HG03135 (cell line): Measurements from ENCODE around the gene NHEJ1.

Source experiments
- ATAC-seq: cut with Tn5 transposase; IDR thresholded peaks from one replicate; pipeline ENCODE4 v1.9.1; 2021; ENCODE audit warnings: mild to moderate bottlenecking, moderate library complexity; ENCODE audit not compliant: unreplicated experiment

NHEJ1 gene

GRCh38 chr2:219090436-219091299 is 69.9 kb downstream of the NHEJ1 start:
- ATAC-seq = no peak

DNA sequence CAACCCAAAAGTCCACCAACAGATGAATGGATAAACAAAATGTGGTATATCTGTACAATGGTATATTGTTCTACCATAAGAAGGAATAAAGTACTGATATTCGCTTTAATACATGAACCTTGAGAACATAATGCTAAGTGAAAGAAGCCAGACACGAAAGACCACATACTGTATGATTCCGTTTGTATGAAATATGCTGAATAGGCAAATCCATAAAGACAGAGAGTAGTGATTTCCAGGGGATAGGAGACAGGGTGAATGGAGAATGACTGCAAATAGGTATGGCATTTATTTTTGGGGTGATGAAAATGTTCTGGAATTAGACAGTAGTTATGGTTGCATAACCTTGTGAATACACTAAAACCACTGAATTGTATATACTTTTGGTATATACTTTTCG is 71.3 kb downstream of the NHEJ1 start:
- ATAC-seq = no peak

DNA sequence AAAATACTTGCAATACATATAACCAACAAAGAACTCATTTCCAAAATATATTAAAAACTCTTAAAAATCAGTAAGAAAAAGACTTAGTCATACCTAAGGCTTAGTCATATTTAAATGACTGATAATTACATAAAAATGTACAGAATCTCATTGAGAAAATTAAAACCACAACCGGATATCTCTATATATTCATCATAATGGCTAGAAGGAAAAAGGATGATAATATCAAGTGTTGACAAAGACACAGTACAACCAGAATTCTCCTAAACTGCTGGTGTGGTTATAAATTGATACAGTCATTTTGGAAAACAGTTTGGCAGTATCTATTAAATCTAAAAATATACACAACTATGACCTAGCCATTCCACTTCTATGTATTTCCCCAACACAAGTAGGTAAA is 72.8 kb downstream of the NHEJ1 start:
- no peak for ATAC-seq

GRCh38 chr2:219087361-219087760 is 73.3 kb downstream of the NHEJ1 start:
- no peak for ATAC-seq

DNA sequence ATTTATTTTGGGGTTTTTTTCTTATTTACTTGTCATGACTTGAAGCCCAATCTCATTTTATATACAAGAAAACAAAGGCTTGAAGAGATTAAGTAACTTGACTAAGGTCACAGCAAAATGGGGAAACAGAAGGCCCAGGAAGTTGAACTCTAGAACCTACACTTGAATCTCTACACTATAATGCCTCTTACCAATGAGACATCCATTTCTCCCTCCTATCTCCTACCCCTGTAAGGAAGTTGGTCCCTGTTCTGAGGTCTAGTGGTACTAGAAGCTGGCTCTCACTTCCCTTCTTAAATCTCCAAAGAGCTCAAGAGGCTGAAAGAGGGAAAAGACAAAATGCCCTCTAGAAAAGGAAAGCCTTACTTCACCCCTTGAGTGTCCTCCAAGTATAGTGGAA is 74.4 kb downstream of the NHEJ1 start:
- no peak for ATAC-seq

- ATAC-seq = no peak
Measured at GRCh38 chr2:219084791-219085190, 75.8 kb downstream of the NHEJ1 start.

GRCh38 chr2:219082332-219082958 is 78.2 kb downstream of the NHEJ1 start:
- no peak for ATAC-seq

GRCh38 chr2:219081701-219082331 is 78.8 kb downstream of the NHEJ1 start:
- ATAC-seq = no peak

GRCh38 chr2:219081096-219081495 is 79.5 kb downstream of the NHEJ1 start:
- ATAC-seq = no peak

- no peak for ATAC-seq
Measured at GRCh38 chr2:219079417-219079816, 81.2 kb downstream of the NHEJ1 start.

GRCh38 chr2:219078951-219079350 is 81.7 kb downstream of the NHEJ1 start:
- ATAC-seq = no peak

- ATAC-seq = no peak
Measured at GRCh38 chr2:219078126-219078525, 82.5 kb downstream of the NHEJ1 start.

GRCh38 chr2:219076253-219076652 is 84.4 kb downstream of the NHEJ1 start:
- ATAC-seq = no peak

GRCh38 chr2:219073413-219074129 is 87.0 kb downstream of the NHEJ1 start:
- ATAC-seq = no peak

GRCh38 chr2:219072741-219073250 is 87.8 kb downstream of the NHEJ1 start:
- ATAC-seq = no peak

DNA sequence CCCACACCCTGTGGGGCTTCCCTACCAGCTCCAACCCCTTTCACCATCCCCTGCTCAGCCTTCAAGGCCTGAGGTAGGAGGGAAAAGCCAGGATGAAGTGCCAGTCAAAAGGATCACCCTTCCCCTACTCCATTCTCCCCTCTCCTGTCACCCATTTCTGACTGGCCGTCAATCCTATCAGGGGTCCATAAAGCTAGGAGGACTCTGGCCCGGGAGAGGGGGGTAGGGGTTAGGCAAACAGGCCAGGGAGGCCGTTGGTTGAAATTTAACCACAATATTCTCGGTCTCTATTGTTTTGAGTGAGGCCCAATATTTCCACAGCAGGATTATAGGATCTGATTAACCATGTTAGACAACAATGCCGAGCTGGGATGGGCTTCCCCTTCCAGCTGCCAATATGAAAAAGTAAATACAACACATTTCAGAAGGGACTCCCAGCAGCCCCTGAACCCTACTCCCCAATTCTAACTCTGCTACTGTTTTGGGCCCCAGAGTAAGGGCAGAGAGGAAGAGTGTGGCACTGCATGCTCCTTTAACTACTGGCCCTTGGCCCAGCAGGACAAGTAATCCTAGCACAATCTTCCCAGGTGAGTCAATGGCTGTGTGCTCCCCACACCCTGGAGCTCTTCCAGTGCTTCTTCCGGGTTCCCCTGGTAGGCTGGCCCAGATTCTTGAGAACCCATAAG is 89.3 kb downstream of the NHEJ1 start:
- ATAC-seq = no peak

DNA sequence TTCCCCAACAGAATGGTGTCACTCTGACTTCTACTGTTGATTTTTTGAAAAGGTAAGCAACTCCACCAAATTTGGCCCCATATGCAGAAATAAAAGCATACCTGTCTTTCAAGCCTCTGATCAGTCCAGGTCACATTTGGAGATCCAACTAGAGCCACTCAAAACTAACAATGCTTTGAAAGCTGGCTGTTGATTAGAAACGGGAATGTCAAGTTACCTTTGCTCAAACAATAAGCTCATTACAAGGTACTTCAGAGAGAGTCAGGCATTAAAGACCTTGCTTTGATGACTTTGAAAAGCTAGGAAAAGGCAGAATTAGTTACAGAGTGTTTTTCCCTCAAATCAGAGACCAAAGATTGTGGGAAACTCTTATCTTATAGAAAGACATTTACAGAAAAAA is 95.1 kb downstream of the NHEJ1 start:
- ATAC-seq = no peak

- ATAC-seq = no peak
Measured at GRCh38 chr2:219062081-219062480, 98.5 kb downstream of the NHEJ1 start.

GRCh38 chr2:219060821-219061791 is 99.5 kb downstream of the NHEJ1 start, which contains the start of gene IHH:
TSS of gene IHH (minus strand) at chr2:219060921. CDS start at chr2:219060467, 454 bp downstream.
- no peak for ATAC-seq
